Stimulated activated CD4-positive, alpha-beta T cell treated with anti-CD3 and anti-CD28 coated beads, Interleukin-2, amount 100 ng/mL, for 4 hours (primary cell): ENCODE data around the gene EFCAB6.

Experiments
- DNase-seq: peaks from one replicate; pipeline ENCODE4 v3.0.0-alpha.2; 2020; ENCODE audit warnings: low read depth

The EFCAB6 gene, protein sequence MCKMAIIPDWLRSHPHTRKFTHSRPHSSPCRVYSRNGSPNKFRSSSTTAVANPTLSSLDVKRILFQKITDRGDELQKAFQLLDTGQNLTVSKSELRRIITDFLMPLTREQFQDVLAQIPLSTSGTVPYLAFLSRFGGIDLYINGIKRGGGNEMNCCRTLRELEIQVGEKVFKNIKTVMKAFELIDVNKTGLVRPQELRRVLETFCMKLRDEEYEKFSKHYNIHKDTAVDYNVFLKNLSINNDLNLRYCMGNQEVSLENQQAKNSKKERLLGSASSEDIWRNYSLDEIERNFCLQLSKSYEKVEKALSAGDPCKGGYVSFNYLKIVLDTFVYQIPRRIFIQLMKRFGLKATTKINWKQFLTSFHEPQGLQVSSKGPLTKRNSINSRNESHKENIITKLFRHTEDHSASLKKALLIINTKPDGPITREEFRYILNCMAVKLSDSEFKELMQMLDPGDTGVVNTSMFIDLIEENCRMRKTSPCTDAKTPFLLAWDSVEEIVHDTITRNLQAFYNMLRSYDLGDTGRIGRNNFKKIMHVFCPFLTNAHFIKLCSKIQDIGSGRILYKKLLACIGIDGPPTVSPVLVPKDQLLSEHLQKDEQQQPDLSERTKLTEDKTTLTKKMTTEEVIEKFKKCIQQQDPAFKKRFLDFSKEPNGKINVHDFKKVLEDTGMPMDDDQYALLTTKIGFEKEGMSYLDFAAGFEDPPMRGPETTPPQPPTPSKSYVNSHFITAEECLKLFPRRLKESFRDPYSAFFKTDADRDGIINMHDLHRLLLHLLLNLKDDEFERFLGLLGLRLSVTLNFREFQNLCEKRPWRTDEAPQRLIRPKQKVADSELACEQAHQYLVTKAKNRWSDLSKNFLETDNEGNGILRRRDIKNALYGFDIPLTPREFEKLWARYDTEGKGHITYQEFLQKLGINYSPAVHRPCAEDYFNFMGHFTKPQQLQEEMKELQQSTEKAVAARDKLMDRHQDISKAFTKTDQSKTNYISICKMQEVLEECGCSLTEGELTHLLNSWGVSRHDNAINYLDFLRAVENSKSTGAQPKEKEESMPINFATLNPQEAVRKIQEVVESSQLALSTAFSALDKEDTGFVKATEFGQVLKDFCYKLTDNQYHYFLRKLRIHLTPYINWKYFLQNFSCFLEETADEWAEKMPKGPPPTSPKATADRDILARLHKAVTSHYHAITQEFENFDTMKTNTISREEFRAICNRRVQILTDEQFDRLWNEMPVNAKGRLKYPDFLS (N-terminal part only)

DNA sequence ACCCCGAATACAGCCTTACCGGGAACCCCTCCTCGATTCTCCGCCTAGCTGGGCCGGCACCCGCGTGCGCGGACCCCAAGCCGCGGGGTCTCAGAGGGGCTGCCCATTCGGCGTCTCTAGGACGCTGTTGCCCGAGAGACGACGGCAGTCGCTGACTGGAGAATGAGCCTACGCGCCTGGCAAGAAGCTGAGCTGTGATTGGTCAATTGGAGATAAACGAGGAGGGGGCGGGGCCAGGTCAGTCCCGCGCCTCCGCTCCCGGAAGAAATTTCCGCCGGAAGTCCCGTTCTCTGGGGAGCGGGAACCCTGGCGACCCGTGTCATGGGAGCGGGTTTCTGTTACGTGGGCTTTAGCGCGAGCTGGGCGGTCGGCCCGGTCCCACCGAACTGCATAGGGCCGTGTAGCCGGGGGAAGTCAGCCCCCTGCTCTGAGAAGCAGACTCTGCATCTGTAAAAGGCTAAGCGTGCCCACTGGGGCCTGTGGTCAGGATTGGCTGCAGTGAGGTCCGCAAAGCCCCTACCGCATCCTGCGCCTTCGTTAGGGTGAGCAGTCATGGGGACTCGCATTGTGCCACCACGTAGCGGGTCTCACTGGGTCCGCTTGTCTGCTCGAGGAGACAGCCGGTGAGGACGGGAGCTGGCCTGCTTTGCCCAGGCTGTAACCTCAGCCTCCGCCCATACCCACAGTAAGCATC, at the start of gene EFCAB6:
EFCAB6 (minus strand) TSS at position 157 of the 694 bp plus-strand sequence. CDS start 29,987 bp downstream, outside the sequence.
- peak; percentile 87 for DNase-seq

- no peak for DNase-seq
These were observed 49.4 kb upstream of the EFCAB6 start for GRCh38 chr22:43861529-43861928.

DNA sequence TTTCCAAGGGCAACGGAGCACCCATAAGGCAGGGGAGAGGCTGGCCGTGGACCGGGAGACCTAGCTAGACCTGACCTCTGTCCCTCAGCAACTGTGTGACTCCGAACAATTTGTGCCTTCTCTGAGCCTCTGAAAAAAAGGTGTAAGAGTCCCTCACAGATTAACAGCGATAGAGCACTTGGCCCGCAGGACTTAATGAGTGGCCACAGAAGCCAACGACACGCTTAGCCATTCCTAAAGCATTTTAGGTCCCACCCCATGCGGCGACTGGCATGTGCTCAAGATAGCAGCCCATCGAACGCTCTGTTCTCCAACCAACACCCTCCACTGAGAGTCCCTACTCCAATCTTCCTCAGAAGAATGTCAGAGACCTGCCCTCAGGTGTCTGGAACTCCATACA, 48.7 kb upstream of the EFCAB6 start:
- DNase-seq: no peak

DNA sequence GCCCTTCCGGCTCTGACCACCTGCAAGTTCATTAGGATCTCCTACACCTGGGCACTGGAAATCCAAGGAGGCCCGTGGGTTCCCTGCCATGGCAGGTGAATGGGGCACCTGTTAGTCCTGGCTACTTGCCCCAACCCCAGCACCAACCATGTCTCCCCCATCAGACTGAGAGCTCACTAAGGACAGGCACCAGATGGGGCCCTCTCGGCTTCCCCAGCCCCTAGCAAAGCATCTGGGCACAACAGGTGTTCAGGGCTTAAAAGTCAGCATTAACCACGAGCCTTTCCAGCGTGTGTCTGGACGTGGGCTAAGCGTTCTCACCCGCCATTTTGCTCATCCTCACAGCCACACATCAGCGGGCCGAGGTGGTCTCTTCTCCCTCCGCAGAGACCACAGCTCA, 48.0 kb upstream of the EFCAB6 start:
- no peak for DNase-seq

- DNase-seq: no peak
These were observed 47.5 kb upstream of the EFCAB6 start for GRCh38 chr22:43859621-43860020.

DNA sequence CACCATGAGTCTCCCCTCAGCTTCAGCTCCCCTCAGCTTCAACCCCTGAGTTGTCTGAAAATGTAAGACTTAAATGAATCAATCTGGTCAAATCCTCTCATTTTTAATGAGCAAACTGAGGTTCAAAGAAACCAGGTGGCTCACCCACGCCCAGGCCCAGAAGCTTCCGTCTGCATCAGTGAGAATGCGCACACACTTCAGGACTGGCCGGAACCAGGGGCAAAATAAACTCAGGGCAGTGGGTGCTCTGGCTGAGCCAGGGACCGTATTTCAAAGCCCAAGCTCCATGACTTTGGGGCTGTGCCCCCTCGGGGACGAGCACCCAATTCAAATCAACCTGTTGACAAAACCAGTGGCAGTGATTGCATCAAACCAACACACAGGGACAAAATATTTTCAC, 47.1 kb upstream of the EFCAB6 start:
- no peak for DNase-seq

GRCh38 chr22:43858156-43858895, 46.2 kb upstream of the EFCAB6 start:
- DNase-seq: no peak

GRCh38 chr22:43857367-43857766, 45.3 kb upstream of the EFCAB6 start:
- no peak for DNase-seq

- no peak for DNase-seq
These were observed 43.3 kb upstream of the EFCAB6 start for GRCh38 chr22:43855431-43855830.

- DNase-seq: no peak
These were observed 42.7 kb upstream of the EFCAB6 start for GRCh38 chr22:43854786-43855271.

- DNase-seq: no peak
These were observed 42.1 kb upstream of the EFCAB6 start for GRCh38 chr22:43854121-43854785.

GRCh38 chr22:43853328-43853931, 41.3 kb upstream of the EFCAB6 start:
- DNase-seq: no peak

- no peak for DNase-seq
These were observed 40.6 kb upstream of the EFCAB6 start for GRCh38 chr22:43852573-43853327.

GRCh38 chr22:43851979-43852307, 39.8 kb upstream of the EFCAB6 start:
- DNase-seq: no peak

- DNase-seq: no peak
These were observed 39.2 kb upstream of the EFCAB6 start for GRCh38 chr22:43851058-43851978.

GRCh38 chr22:43850529-43850928, 38.4 kb upstream of the EFCAB6 start:
- DNase-seq: no peak

DNA sequence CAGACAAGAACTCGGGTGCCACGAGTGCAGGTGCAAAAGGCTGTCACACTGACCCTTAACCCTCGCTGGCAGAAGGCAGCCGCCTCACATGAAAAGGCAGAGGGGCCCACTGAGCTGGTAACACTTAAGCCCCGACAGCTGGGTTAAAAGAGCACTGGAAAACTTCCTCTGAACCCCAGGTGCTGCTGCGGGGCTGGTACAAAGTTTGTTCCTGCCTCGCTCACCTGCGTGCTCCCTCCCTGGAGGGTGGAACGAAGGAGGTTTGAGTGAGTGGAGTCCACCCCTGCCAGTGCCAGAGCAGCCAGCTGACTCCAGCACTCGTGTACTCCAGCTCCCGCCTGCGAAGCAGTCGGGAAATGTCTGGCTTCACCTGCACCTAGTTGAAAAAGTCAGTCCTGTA, 37.6 kb upstream of the EFCAB6 start:
- no peak for DNase-seq
